HEK293 (cell line): Measurements from ENCODE around the gene SGSM2.

Experiments
- BCL11A ChIP-seq: fragments of 450-650 bp; formaldehyde crosslinking; IDR thresholded peaks from 2 replicates; pipeline ENCODE4 v1.5.1; 2016; ENCODE audit warnings: low read depth, missing biosample characterization, missing genetic modification characterization
- GLI2 ChIP-seq: fragments of 450-650 bp; formaldehyde crosslinking; IDR thresholded peaks from 2 replicates; pipeline ENCODE4; 2017; ENCODE audit warnings: missing biosample characterization, missing genetic modification characterization, low read depth, borderline replicate concordance
- GLIS1 ChIP-seq: fragments of 450-650 bp; formaldehyde crosslinking; IDR thresholded peaks from 2 replicates; pipeline ENCODE4 v1.5.1; 2016; ENCODE audit warnings: missing biosample characterization, missing genetic modification characterization
- MZF1 ChIP-seq: fragments of 450-650 bp; formaldehyde crosslinking; IDR thresholded peaks from 2 replicates; pipeline ENCODE4 v1.5.1; 2017; ENCODE audit warnings: missing biosample characterization, missing genetic modification characterization, borderline replicate concordance
- SP3 ChIP-seq: fragments of 450-650 bp; formaldehyde crosslinking; IDR thresholded peaks from 2 replicates; pipeline ENCODE4 v1.5.1; 2016; ENCODE audit warnings: missing biosample characterization, missing genetic modification characterization
- SP7 ChIP-seq: fragments of 450-650 bp; formaldehyde crosslinking; IDR thresholded peaks from 2 replicates; pipeline ENCODE4 v1.5.1; 2016; ENCODE audit warnings: missing biosample characterization, missing genetic modification characterization
- TCF7L2 ChIP-seq: IDR thresholded peaks from 2 replicates; pipeline ENCODE4 v1.6.1; 2011; ENCODE audit warnings: low read depth, mild to moderate bottlenecking, inconsistent platforms, low read length, moderate library complexity, borderline replicate concordance
- YY2 ChIP-seq: fragments of 450-650 bp; formaldehyde crosslinking; IDR thresholded peaks from 2 replicates; pipeline ENCODE4 v1.5.1; 2016; ENCODE audit warnings: missing biosample characterization, missing genetic modification characterization
- ZBTB48 ChIP-seq: fragments of 450-650 bp; formaldehyde crosslinking; IDR thresholded peaks from 2 replicates; pipeline ENCODE4 v1.5.1; 2016; ENCODE audit warnings: missing biosample characterization, missing genetic modification characterization
- ZBTB7A ChIP-seq: fragments of 450-650 bp; formaldehyde crosslinking; IDR thresholded peaks from 2 replicates; pipeline ENCODE4 v1.5.1; 2016; ENCODE audit warnings: low read depth, missing biosample characterization, missing genetic modification characterization
- ZBTB8A ChIP-seq: fragments of 450-650 bp; formaldehyde crosslinking; IDR thresholded peaks from 2 replicates; pipeline ENCODE4 v1.5.1; 2016; ENCODE audit warnings: missing biosample characterization, missing genetic modification characterization
- ZIC2 ChIP-seq: fragments of 450-650 bp; formaldehyde crosslinking; IDR thresholded peaks from 2 replicates; pipeline ENCODE4 v1.5.1; 2016; ENCODE audit warnings: missing biosample characterization, missing genetic modification characterization
- ZNF2 ChIP-seq: fragments of 450-650 bp; formaldehyde crosslinking; IDR thresholded peaks from 2 replicates; pipeline ENCODE4 v1.5.1; 2016; ENCODE audit warnings: missing biosample characterization, missing genetic modification characterization
- ZNF24 ChIP-seq: fragments of 450-650 bp; formaldehyde crosslinking; IDR thresholded peaks from 2 replicates; pipeline ENCODE4 v1.5.1; 2016; ENCODE audit warnings: missing biosample characterization, missing genetic modification characterization
- ZNF274 ChIP-seq, 2 experiments: fragments of 200-500 bp in 1 of 2; fragments of 450-650 bp in 1 of 2; sonication (Bioruptor generic) in 1 of 2; formaldehyde crosslinking in 1 of 2; IDR thresholded peaks; 2 replicates each; pipeline versions ENCODE4 v1.5.1 to v1.6.1; 2014 to 2016; ENCODE audit warnings: borderline replicate concordance in 1 of 2, inconsistent platforms in 1 of 2, low read length in 1 of 2, missing biosample characterization in 1 of 2, missing genetic modification characterization in 1 of 2
- ZNF37A ChIP-seq: fragments of 450-650 bp; IDR thresholded peaks from 2 replicates; pipeline ENCODE4 v1.5.1; 2018; ENCODE audit warnings: missing biosample characterization, missing genetic modification characterization
- ZNF394 ChIP-seq: fragments of 450-650 bp; formaldehyde crosslinking; IDR thresholded peaks from 2 replicates; pipeline ENCODE4 v1.5.1; 2016; ENCODE audit warnings: missing biosample characterization, missing genetic modification characterization, mild to moderate bottlenecking, moderate library complexity, borderline replicate concordance
- ZNF423 ChIP-seq: fragments of 450-650 bp; formaldehyde crosslinking; IDR thresholded peaks from 2 replicates; pipeline ENCODE4 v1.5.1; 2016; ENCODE audit warnings: missing biosample characterization, missing genetic modification characterization
- ZNF558 ChIP-seq: fragments of 450-650 bp; formaldehyde crosslinking; IDR thresholded peaks from 2 replicates; pipeline ENCODE4 v1.5.1; 2016; ENCODE audit warnings: missing biosample characterization, missing genetic modification characterization
- ZNF785 ChIP-seq: fragments of 450-650 bp; formaldehyde crosslinking; IDR thresholded peaks from 2 replicates; pipeline ENCODE4 v1.5.1; 2016; ENCODE audit warnings: missing biosample characterization, missing genetic modification characterization
- ZNF791 ChIP-seq: fragments of 450-650 bp; formaldehyde crosslinking; IDR thresholded peaks from 2 replicates; pipeline ENCODE4 v1.5.1; 2016; ENCODE audit warnings: missing biosample characterization, missing genetic modification characterization
- ZNF843 ChIP-seq: fragments of 450-650 bp; formaldehyde crosslinking; IDR thresholded peaks from 2 replicates; pipeline ENCODE4 v1.5.1; 2016; ENCODE audit warnings: missing biosample characterization, missing genetic modification characterization
- TF ChIP-seq, protein P1 (sequence below): fragments of 450-650 bp; formaldehyde crosslinking; IDR thresholded peaks from 2 replicates; pipeline ENCODE4 v1.5.1; 2017; ENCODE audit warnings: missing biosample characterization, missing genetic modification characterization
- TF ChIP-seq, protein P2 (sequence below): fragments of 450-650 bp; formaldehyde crosslinking; optimal IDR thresholded peaks from 2 replicates; pipeline ENCODE3; 2016; ENCODE audit warnings: missing biosample characterization, mild to moderate bottlenecking, missing genetic modification characterization
- TF ChIP-seq, protein P3 (sequence below): fragments of 450-650 bp; formaldehyde crosslinking; IDR thresholded peaks from 2 replicates; pipeline ENCODE4 v1.5.1; 2017; ENCODE audit warnings: missing biosample characterization, missing genetic modification characterization
- TF ChIP-seq, protein P4 (sequence below): fragments of 450-650 bp; formaldehyde crosslinking; IDR thresholded peaks from 2 replicates; pipeline ENCODE4 v1.5.1; 2017; ENCODE audit warnings: missing biosample characterization, missing genetic modification characterization
- TF ChIP-seq, protein P5 (sequence below): fragments of 450-650 bp; formaldehyde crosslinking; IDR thresholded peaks from 2 replicates; pipeline ENCODE4 v1.5.1; 2017; ENCODE audit warnings: missing biosample characterization, mild to moderate bottlenecking, missing genetic modification characterization, moderate library complexity
- TF ChIP-seq, protein P6 (sequence below): fragments of 450-650 bp; formaldehyde crosslinking; IDR thresholded peaks from 2 replicates; pipeline ENCODE4 v1.5.1; 2017; ENCODE audit warnings: missing biosample characterization, missing genetic modification characterization
- TF ChIP-seq, protein P7 (sequence below): fragments of 450-650 bp; formaldehyde crosslinking; IDR thresholded peaks from 2 replicates; pipeline ENCODE4 v1.5.1; 2016; ENCODE audit warnings: missing biosample characterization, missing genetic modification characterization

SGSM2 gene

DNA sequence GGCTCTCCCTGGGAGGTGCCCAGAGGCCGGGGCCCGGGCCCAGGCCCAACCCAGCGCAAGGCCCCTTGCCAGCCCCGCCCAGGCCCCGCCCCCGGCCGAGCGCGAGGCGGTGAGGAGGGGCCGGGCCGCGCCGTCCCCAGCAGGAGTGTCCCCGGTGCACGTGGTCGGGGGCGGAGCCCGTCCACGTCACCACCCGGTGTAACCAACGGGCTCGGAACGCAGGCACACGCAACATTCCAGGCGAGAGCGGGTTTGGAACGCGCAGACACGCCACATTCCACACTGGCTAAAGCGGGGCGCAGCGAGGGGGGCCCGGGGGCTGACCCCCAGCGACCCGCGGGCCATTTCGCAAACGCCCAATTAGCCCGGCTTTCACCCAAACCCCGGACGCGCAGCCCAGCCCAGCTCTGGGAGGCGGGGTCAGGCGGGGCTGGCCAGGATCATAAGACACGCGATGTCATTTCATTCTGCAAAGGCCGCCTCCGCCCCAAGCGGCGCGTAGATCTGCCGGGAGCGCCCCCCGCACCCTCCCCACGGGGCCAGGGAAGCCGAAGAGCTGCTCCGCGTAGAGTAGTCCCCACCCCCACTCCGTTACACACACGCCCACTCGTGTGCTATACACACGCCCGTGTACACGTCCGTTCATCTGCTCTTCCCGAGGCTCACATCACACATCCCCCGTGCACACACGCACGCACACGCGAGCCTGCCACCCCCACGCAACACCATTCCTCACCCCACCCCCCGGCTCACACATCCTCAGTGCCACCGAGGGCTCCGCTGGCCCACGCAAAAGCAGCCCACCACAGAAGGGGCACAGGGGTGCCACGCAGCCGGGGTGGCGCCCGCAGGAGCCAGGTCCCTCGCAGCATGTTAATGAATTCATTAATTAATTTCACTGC, 62.5 kb downstream of the SGSM2 start (continued):
- TF ChIP-seq, protein P1, sequence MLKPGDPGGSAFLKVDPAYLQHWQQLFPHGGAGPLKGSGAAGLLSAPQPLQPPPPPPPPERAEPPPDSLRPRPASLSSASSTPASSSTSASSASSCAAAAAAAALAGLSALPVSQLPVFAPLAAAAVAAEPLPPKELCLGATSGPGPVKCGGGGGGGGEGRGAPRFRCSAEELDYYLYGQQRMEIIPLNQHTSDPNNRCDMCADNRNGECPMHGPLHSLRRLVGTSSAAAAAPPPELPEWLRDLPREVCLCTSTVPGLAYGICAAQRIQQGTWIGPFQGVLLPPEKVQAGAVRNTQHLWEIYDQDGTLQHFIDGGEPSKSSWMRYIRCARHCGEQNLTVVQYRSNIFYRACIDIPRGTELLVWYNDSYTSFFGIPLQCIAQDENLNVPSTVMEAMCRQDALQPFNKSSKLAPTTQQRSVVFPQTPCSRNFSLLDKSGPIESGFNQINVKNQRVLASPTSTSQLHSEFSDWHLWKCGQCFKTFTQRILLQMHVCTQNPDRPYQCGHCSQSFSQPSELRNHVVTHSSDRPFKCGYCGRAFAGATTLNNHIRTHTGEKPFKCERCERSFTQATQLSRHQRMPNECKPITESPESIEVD, result no peak
- TF ChIP-seq ZNF843 (peak; percentile 61; the same call in 1 of the 2 replicates), ZNF2 (tag by site-specific recombination) (peak; percentile 54; the same call in 1 of the 2 replicates), ZNF791 (tag by site-specific recombination) (no peak), ZBTB48 (tag by site-specific recombination) (peak; percentile 44), BCL11A (tag by site-specific recombination) (peak; percentile 93), ZNF394 (tag by site-specific recombination) (no peak; the same call in 1 of the 2 replicates), GLI2 (tag by site-specific recombination) (no peak), TCF7L2 (no peak), YY2 (no peak), MZF1 (tag by site-specific recombination) (no peak), ZNF423 (tag by site-specific recombination) (peak; percentile 57; the same call in 1 of the 2 replicates), GLIS1 (tag by site-specific recombination) (peak; percentile 88), ZNF37A (tag by site-specific recombination) (no peak), ZNF558 (tag by site-specific recombination) (no peak), SP3 (tag by site-specific recombination) (peak; percentile 95), ZBTB8A (peak; percentile 97), ZBTB7A (tag by site-specific recombination) (peak; percentile 96), SP7 (tag by site-specific recombination) (peak; percentile 86), ZNF274 (IDR thresholded peaks at IDR 0.05; ENCODE audit: low read length) (no peak), ZNF274 (tag by site-specific recombination; IDR thresholded peaks at IDR 0.05; ENCODE audit: borderline replicate concordance) (no peak), ZIC2 (tag by site-specific recombination) (peak; percentile 29; the same call in 1 of the 2 replicates), ZNF785 (tag by site-specific recombination) (0 out of 2 replicates have a peak, but pooled peaks have one; percentile 75), ZNF24 (tag by site-specific recombination) (peak; percentile 33)
- TF ChIP-seq, protein P2, sequence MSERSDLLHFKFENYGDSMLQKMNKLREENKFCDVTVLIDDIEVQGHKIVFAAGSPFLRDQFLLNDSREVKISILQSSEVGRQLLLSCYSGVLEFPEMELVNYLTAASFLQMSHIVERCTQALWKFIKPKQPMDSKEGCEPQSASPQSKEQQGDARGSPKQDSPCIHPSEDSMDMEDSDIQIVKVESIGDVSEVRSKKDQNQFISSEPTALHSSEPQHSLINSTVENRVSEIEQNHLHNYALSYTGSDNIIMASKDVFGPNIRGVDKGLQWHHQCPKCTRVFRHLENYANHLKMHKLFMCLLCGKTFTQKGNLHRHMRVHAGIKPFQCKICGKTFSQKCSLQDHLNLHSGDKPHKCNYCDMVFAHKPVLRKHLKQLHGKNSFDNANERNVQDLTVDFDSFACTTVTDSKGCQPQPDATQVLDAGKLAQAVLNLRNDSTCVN, result peak; percentile 93
- TF ChIP-seq, protein P3, sequence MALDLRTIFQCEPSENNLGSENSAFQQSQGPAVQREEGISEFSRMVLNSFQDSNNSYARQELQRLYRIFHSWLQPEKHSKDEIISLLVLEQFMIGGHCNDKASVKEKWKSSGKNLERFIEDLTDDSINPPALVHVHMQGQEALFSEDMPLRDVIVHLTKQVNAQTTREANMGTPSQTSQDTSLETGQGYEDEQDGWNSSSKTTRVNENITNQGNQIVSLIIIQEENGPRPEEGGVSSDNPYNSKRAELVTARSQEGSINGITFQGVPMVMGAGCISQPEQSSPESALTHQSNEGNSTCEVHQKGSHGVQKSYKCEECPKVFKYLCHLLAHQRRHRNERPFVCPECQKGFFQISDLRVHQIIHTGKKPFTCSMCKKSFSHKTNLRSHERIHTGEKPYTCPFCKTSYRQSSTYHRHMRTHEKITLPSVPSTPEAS, result peak; percentile 69
- TF ChIP-seq, protein P4, sequence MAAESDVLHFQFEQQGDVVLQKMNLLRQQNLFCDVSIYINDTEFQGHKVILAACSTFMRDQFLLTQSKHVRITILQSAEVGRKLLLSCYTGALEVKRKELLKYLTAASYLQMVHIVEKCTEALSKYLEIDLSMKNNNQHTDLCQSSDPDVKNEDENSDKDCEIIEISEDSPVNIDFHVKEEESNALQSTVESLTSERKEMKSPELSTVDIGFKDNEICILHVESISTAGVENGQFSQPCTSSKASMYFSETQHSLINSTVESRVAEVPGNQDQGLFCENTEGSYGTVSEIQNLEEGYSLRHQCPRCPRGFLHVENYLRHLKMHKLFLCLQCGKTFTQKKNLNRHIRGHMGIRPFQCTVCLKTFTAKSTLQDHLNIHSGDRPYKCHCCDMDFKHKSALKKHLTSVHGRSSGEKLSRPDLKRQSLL (tag by site-specific recombination), result 0 out of 2 replicates have a peak, but pooled peaks have one; percentile 36
- TF ChIP-seq, protein P5, sequence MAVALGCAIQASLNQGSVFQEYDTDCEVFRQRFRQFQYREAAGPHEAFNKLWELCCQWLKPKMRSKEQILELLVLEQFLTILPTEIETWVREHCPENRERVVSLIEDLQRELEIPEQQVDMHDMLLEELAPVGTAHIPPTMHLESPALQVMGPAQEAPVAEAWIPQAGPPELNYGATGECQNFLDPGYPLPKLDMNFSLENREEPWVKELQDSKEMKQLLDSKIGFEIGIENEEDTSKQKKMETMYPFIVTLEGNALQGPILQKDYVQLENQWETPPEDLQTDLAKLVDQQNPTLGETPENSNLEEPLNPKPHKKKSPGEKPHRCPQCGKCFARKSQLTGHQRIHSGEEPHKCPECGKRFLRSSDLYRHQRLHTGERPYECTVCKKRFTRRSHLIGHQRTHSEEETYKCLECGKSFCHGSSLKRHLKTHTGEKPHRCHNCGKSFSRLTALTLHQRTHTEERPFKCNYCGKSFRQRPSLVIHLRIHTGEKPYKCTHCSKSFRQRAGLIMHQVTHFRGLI (tag by site-specific recombination), result peak; percentile 88
- TF ChIP-seq, protein P6, sequence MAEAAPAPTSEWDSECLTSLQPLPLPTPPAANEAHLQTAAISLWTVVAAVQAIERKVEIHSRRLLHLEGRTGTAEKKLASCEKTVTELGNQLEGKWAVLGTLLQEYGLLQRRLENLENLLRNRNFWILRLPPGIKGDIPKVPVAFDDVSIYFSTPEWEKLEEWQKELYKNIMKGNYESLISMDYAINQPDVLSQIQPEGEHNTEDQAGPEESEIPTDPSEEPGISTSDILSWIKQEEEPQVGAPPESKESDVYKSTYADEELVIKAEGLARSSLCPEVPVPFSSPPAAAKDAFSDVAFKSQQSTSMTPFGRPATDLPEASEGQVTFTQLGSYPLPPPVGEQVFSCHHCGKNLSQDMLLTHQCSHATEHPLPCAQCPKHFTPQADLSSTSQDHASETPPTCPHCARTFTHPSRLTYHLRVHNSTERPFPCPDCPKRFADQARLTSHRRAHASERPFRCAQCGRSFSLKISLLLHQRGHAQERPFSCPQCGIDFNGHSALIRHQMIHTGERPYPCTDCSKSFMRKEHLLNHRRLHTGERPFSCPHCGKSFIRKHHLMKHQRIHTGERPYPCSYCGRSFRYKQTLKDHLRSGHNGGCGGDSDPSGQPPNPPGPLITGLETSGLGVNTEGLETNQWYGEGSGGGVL (tag by site-specific recombination), result peak; percentile 42
- TF ChIP-seq, protein P7, sequence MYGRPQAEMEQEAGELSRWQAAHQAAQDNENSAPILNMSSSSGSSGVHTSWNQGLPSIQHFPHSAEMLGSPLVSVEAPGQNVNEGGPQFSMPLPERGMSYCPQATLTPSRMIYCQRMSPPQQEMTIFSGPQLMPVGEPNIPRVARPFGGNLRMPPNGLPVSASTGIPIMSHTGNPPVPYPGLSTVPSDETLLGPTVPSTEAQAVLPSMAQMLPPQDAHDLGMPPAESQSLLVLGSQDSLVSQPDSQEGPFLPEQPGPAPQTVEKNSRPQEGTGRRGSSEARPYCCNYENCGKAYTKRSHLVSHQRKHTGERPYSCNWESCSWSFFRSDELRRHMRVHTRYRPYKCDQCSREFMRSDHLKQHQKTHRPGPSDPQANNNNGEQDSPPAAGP, result peak; percentile 79
